Loucy (cell line): ENCODE results near the gene OAS1.

ENCODE experiments used
- CTCF ChIP-seq: fragments of 200-600 bp; sonication (generic); conservative IDR thresholded peaks from 2 replicates; pipeline ENCODE4 v1.5.1; 2014; ENCODE audit warnings: mild to moderate bottlenecking, antibody characterized with exemption, low read length
- EZH2phosphoT487 ChIP-seq: fragments of 200-600 bp; IDR thresholded peaks from 2 replicates; pipeline ENCODE4 v1.6.1; 2018; ENCODE audit warnings: antibody characterized with exemption, mild to moderate bottlenecking, moderate library complexity, borderline replicate concordance

- TF ChIP-seq CTCF: no peak
- TF ChIP-seq EZH2phosphoT487: no peak
Observed at GRCh38 chr12:112898380-112898779, 8.4 kb upstream of the OAS1 start.
